ENCODE data around the gene ZNF445.
"Not testable (repeated sequence)": the region's sequence is repeated elsewhere in the genome, so short reads cannot be mapped to it uniquely, and the experiment has no call there.

The ZNF445 gene

DNA sequence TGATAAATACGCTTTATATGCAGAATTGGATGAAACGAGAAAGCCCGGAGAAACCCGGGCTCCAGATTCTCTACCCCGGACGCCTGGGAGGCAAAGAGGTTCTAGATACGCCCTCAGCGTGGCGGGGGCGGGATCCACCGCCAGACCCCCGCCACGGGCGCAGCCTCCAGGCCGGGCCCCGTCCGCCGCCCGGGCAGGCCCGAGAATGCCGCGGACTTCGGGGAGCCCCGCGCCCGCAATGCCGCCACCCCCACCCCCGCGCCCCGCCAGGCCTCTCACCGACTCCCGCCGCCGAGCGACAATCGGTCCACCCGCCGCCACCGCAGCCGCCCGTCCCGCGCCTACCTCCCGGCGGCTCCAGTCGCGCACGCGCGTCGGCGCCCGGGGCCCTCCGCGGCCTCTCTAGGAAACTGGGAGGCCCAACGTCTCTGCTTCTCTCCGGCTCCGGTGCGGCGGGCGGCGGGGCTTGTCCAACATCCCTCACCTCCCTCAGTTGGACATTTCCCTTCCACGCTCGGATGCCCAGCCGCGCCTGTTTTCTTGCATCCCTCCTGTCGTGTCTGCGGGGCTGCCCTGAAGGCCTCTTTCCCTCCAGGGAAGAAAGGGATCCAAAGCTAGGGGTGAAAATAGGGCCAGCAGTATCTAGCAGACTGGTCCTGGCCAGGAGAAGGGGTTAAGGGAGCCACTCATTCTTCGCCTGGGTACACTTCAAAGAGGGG is at the start of gene ZNF445:
Gene ZNF445, minus strand, starts transcription at position 359 of the 719 bp plus-strand sequence. CDS start 22,121 bp downstream, outside the sequence.
- DNase-seq (ENCODE audit: low spot score): peak; percentile 79

DNA sequence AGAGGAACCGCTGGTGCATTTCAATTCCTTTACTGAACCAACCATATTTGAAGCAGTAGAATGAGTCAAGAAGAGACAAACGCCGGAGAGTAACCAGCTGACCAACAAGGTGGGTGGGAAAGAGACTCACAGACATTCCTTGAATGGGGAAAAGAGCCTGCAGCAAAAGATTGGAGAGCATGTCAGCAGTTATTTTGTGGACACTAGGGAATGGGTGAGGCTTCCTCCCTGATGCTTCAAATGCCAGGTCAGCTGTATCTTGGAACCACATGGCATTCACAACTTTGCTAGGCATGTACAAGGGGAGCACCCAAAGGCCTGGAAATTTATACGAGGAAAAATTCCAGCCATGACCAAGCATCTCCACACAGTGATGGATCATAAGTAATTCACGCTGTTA is 47.6 kb upstream of the ZNF445 start:
- DNase-seq (ENCODE audit: low spot score): no peak

DNA sequence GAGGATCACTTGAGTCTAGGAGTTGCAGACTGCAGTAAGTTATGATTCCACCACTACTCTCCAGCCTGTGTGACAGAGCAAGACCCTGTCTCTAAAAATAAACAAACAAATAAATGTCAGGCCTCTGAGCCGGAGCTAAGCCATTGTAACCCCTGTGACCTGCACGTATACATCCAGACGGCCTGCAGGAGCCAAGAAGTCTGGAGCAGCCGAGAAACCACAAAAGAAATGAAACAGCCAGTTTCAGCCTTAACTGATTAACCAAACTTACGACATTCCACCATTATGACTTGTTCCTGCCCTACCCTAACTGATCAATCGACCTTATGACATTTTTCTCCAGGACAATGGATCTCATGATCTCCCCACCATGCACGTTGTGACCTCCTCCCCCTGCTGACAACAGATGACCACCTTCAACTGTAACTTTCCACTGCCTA is 45.0 kb upstream of the ZNF445 start:
- DNase-seq (ENCODE audit: low spot score): no peak

DNA sequence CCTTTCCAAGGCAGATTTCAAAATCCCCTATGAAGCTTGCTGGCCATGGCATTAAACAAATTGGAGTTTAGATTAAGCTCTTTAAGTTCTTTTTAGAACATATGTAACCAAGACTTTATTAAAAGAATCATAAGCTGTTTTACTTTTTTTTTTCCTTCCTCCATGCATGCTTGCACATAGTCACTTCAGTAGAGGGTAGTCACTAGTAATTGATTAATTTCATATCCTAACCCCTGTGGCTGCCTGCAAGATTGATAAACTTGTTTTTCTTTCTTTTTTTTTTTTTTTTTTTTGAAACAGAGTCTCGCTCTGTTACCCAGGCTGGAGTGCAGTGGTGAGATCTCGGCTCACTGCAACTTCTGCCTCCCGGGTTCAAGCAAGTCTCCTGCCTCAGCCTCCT is 44.3 kb upstream of the ZNF445 start:
- DNase-seq (ENCODE audit: low spot score): no peak

DNA sequence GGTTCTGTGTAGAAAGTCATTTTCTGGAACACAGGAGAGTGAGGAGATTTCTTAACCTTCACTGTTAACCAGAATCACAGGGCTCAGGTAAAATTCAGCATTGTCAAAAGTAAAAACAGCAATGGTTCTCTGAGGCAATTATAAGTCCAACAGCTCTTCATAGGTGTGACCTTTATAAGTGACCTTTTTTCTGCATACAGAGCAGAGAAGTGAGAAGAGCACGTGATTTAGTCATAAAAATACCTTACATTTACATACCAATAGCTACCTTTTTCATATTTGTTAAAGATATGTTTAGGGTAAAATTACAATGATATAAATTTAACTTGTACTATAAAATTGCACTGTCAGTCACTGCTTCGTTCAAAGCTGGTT is 41.3 kb upstream of the ZNF445 start:
- DNase-seq (ENCODE audit: low spot score): no peak

DNA sequence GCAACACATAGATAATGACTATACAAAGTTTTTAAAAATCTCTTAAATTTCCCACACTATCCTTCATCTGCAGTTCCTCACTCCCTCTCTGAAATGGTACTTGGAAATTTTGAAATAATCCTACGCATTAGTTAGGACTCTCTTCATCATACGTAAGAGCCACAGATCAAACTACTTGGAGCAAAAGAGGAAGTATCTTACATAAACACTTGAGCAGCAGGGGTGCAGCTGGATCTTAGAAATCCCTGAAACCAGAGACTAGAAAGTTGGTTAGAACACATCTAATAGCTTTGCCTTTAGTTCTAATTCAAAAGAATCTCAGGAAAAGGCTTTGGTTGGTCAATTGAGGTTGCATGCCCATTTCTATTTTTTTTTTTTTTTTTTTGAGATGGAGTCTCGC is 38.8 kb upstream of the ZNF445 start:
- DNase-seq (ENCODE audit: low spot score): no peak

DNA sequence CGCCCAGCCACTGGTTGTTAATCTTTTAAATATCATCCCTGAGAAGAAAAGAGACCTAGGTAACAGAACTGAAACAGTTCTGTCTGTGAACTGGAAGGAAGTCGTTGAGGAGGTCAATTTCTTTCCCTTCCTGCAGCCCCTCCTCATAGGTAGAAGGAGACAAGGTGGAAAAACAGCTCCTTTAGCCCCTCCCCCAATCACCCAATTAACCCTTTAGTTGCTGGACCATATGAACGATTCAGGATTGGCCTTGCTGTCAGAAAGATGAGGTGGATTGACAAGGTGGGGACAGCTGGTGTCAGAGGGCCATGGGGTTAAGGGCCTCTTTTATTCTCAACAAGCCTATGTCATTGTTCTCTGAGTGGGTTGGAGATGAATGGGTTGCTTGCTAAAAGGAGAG is 36.0 kb upstream of the ZNF445 start:
- DNase-seq (ENCODE audit: low spot score): no peak

DNA sequence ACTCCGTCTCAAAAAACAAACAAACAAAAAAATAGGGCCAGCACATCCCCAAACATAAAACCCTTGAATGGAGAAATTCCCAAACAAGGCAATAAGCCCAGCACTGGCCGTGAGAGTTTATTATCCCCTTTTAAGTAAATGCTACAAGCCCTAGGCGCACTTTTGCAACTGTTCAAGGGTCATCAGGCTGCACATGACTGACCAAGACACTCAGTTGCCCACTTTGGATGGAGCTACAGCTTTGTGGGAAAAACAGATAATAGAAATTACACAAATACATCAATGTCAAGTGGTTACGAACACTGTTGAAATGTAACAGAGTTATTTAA is 33.7 kb upstream of the ZNF445 start:
- DNase-seq (ENCODE audit: low spot score): no peak

DNA sequence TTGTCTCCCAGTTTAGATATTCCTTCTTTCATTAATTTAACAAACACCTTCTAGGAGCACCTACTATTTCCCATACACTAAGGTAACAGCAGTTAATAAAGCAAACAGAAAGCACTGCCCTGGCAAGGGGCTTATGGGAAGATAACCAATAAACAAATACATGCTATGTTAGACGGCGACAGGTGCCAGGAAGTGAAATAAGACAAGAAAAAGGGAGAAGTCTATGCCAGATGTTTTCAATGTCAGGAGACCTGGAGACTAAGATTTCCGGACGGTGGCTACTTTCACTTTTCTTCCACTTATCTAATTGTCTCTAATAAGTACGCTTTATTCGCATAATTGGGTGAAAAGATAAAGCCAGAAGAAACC is 32.5 kb upstream of the ZNF445 start:
- DNase-seq (ENCODE audit: low spot score): peak; percentile 12

DNA sequence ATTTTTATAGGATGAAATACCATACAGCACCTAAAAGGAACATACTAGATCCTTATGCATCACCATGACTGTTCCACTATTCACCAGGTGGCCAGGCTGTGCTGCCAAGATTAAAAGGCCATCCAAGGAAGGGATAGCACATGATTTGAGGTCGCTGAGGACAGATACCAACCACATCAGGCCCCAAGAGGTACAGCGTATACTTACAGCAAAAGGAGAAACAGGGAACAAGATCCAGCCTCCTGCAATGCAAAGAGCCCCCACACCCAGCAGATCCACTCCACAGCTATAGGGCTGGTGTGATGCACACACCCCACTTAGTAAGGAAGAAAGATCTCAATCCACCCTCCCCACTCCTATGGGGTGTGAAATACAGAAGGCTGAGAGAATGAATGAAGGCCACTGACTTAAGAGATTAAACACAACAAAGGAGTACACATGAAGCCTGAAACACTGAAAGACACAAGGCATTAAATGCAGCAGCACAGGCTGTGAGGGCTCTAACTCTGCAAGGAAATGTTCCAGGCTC is 32.0 kb upstream of the ZNF445 start:
- DNase-seq (ENCODE audit: low spot score): peak; percentile 10

DNA sequence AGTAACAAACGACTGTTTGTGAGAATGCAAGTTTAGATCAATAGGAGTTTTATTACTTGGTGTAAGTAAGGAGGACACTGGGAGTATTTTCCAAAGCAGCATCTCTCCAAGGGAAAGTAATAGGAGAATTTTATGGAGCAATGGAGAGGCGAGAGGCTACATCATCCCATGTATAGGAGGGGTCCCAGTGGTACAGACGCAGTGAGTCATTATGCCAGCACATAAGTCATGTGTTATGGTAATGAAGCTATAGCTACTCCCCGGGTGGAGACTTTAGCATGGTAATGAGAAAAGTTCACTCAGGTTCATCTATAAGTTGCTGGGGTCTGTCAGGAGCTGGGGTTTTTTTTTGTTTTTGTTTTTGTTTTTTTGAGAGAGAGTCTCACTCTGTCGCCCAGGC is 29.5 kb upstream of the ZNF445 start:
- DNase-seq (ENCODE audit: low spot score): no peak

DNA sequence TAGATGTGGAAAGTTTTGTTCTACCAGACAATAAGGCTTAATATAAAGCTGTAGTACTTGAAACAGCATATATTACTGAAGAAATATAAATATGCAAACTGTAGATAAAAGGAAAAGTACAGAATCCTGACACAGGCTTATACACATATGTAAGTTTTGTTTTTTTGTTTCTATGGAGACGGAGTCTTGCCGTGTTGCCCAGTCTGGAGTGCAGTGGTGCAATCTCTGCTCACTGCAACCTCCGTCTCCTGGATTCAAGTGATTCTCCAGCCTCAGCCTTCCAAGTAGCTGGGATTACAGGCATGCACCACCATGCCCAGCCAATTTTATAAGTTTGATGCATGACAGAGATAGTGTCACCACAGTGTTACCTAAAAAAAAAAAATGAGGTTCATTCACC is 29.1 kb upstream of the ZNF445 start:
- no peak for DNase-seq (ENCODE audit: low spot score)

DNA sequence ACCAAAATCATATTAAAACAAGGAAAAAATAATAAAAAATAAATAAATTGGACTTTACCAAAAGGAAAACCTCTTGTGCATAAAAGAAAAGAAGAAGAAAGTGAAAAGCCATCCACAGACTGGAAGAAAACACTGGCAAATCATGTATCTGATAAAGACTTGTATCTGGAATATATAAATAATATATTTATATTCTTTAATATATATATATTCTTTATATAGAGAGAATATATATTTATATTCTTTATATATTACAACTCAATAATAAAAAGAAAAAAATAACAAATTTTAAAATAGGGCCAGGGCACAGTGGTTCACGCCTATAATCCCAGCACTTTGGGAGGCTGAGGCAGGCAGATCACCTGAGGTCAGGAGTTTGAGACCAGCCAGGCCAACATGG is 27.1 kb upstream of the ZNF445 start:
- no peak for DNase-seq (ENCODE audit: low spot score)

DNA sequence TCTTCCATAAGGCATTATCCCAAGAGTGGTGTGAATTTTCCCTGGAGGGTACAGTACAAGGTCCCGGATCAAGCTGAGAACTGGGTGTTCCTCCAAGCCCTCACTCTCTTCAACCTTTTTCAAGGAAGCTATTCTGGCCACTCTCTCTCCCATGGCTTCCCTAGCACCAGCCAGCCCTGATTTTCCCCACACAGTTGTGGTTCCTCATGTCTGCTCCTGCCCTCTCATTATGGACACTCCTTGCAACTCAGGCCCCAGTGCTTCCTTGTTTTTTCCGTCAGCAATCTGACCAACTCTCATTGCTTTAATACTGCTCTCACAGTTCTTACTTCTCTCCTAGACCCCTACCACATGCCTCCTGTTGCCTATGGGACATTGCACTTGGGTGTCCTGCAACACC is 25.7 kb upstream of the ZNF445 start:
- DNase-seq (ENCODE audit: low spot score): not testable (repeated sequence)

DNA sequence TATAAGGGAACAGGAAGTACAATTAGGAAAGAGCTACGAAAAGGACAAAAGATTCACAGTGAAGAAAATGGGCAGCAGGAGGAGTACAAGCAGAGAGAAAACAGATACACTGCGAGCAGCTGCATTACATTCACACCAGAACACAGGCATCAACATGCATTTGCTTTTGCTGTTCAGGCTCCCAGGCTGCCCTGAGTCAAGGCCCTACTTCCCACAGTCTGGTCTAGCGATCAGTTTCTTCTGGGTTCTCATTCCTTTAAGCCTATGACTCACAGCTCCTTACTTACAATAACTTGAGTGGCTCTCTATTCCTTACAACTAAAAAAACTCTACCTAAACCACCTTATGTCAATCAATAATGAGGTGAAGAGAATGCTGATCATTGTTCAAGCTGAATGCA is 24.5 kb upstream of the ZNF445 start:
- no peak for DNase-seq (ENCODE audit: low spot score)

DNA sequence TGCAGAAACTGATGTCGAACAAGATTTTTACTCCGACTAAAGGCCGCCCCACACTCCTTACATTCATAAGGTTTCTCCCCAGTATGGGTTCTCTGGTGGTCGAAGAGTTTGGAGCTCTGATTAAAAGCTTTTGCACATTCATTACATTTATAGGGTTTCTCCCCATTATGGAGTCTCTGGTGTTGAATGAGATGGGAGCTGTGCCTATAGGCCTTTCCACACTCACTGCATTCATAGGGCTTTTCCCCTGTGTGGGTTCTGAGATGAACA is 22.4 kb upstream of the ZNF445 start:
- not testable (repeated sequence) for DNase-seq (ENCODE audit: low spot score)

DNA sequence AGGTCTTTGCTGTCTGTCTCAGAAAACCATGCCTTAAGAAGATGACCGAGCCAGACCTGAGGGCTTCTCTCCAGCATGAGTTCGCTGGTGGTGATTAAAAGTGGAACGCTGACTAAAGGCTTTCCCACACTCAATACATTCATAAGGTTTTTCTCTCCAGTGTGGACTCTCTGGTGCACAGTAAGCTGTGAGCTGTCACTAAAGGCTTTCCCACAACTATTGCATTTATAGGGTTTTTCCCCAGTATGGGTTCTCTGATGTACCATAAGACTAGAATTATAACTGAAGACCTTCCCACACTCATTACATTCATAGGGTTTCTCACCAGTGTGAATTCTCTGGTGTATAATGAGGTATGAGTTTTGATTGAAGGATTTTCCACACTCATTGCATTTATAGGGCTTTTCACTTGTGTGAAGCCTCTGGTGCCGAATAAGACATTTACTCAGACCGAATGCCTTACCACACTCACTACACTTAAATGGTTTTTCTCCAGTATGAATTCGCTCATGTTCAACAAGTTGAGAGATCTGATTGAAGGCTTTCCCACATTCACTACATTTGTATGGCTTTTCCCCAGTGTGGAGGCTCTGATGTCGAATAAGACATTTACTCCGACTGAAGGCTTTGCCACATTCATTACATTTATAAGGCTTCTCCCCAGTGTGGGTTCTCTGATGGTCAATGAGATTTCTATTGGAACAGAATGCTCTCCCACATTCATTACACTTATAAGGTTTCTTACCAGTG is 21.9 kb upstream of the ZNF445 start:
- no peak for DNase-seq (ENCODE audit: low spot score)

DNA sequence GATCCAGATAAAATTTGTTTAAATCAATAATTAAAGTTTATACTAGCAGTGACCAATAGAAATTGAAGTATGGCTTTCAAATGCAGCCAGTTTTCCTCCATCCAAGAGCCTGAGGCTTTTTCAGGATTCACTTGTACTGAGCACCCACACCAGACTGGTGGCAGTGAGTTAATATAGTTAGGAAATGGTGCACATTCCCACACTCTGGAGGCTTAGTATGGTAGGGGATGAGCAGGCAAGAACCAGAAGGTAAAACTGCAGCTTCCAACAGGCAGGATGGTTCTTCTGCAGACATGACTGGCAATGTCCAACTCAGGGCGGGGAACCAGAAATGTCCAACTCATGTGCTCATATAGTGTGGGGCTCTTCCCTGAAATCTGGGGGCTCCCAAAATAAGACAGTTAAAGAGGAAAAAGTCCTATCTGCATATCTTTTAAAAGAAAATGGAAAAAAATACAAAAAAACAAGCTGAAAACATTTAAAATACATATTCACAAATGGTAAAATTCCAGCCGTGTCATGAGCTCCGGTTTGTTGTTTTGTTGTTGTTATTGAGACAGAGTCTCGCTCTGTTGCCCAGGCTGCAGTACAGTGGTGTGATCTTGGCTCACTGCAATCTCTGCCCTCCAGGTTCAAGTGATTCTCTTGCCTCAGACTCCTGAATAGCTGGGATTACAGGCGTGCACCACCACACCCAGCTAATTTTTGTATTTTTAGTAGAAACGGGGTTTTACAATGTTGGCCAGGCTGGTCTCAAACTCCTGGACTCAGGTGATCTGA is 18.4 kb upstream of the ZNF445 start:
- no peak for DNase-seq (ENCODE audit: low spot score)

DNA sequence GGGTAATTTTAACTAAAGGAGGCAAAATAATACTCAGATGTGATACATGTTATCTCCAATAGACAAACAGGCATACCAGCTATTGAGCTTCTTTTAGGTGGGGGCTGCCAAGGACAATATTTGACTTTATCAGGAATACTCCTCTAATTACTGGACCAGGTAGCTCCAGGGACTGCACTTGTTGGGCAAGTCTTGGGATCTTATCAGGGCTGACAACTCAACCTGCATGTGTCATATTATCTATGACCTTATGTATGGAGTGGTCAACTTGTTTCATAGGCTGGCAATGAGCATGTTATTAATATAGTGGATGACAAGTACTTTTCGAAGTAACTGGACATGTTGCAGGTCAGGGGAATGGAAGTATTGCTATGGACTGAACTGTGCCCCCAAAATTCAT is 15.0 kb upstream of the ZNF445 start:
- no peak for DNase-seq (ENCODE audit: low spot score)

DNA sequence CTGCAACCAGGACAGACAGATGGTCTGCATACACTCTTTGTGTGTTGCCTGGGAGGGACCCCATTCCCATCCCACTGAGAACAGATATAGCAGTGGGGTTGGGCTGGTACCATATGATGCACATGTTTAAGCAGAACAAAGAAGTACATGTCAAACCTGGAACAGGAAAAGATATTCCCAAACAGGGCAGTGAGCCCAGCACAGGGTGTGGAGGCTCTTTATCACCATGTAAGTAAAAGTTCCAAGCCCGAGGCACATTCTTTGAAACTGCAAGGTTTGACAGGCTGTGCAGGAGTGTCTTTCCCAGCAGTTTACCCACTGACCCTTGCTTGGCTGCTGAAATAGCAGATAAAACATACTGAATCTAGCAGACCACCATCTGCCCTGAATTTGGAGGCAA is 5.3 kb upstream of the ZNF445 start:
- DNase-seq (ENCODE audit: low spot score): no peak

DNA sequence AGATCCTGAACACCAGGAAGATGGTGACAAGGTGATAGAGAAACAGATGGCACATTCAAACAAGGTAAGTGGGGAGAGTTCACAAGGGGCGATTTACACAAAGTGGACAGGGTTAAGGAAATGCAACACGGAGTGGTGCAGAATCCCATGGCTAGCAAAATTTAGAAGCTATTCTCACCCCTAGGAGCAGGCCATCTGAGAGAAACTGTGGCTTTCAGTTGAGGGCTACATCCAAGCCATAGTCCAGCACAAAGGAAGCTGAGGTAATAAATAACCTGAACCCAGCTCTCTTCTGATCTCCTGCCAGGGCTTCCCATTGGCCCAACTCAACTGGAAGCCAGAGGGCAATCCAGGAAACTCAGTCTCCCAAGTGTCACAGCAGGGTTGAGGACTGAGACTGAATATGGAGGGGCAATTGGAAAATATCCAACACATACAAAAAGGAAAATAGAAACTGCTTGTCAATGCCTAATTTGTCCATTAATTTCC is 1.2 kb upstream of the ZNF445 start:
- DNase-seq (ENCODE audit: low spot score): no peak

DNA sequence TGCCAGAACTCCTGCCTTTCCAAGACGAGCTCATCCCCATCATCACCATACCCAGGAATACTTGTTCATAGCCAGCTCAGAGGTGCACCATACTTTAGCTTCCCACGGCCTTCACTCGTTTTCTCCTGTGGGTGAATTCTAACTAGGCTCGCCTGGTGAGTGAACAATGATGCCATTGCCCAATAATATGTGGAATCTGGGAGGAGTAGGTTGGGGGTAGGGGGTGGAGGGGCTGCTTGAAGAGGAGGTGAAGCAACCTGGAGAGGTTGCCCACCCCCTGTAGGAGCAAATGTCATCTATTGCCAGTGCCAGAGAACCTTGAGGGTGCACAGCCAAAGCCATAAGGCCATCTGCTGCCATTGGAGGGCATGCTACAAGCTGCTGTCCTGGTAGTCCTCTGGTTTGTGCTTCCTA is 592 bp upstream of the ZNF445 start:
- no peak for DNase-seq (ENCODE audit: low spot score)

DNA sequence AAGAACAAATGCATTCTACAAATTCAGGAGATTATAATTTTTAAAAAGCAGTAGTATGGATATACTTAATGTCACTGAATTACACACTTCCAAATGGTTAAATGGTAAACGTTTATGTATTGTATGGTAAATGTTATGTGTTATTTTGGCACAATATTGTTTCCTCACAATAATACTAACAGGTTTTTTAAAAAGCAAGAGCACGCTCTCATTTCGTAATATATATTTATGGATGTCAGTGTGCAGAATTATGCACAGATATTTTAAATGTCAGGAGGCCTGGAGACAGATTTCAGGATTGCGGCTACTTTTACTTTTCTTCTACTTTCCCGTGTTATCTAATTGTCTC is 533 bp downstream of the ZNF445 start:
- DNase-seq (ENCODE audit: low spot score): no peak

All from globus pallidus (tissue), 1 donor.